Right lobe of liver (tissue), 6 donors: Measurements from ENCODE around the gene TRIP11. TPM values are rescaled to one million over a fixed set of nuclear protein-coding genes. Genes with fewer than 3 reads are reported as not detected.

Experiments
- ATAC-seq, 4 donors: fragments of 200-7000 bp; cut with Tn5 transposase; one replicate each; pipeline ENCODE4 v1.9.1; 2020; ENCODE audit warnings: mild to moderate bottlenecking in 4 of 4, moderate library complexity in 4 of 4
- DNase-seq, 3 donors: peaks; one replicate each; pipeline ENCODE4 v3.0.0-alpha.2; 2020
- H3K27ac ChIP-seq, 3 donors: fragments of 200-600 bp; one replicate each; pipeline ENCODE4 v1.8.0; 2022
- H3K27me3 ChIP-seq, 2 donors: fragments of 200-600 bp; one replicate each; pipeline ENCODE4 v1.8.0; 2022
- H3K36me3 ChIP-seq, 4 donors: fragments of 200-600 bp; sonication (generic) in 1 of 4; one replicate each; pipeline versions ENCODE4 v1.5.1 to v1.8.0; 2017 to 2022; ENCODE audit warnings: control low read depth in 1 of 4
- H3K4me1 ChIP-seq, 4 donors: fragments of 200-600 bp; sonication (generic) in 1 of 4; one replicate each; pipeline versions ENCODE4 v1.5.1 to v1.8.0; 2017 to 2022; ENCODE audit warnings: control low read depth in 1 of 4
- H3K4me3 ChIP-seq, 3 donors: fragments of 200-600 bp; one replicate each; pipeline ENCODE4 v1.8.0; 2022
- H3K9me3 ChIP-seq, 4 donors: fragments of 200-600 bp; sonication (generic) in 1 of 4; one replicate each; pipeline versions ENCODE4 v1.5.1 to v1.8.0; 2017 to 2022; ENCODE audit warnings: control low read depth in 1 of 4
- POLR2A ChIP-seq: fragments of 450-650 bp; IDR thresholded peaks from one replicate; pipeline ENCODE4 v1.6.1; 2017; ENCODE audit warnings: antibody characterized with exemption, mild to moderate bottlenecking
- WGBS: methylation state at CpG from one replicate; pipeline ENCODE4 v1.1.6; 2018; ENCODE audit warnings: low coverage, low lambda C conversion rate; ENCODE audit not compliant: insufficient coverage; ENCODE audit errors: missing lambda C conversion rate; 5-methylcytosine and 5-hydroxymethylcytosine counted together
- intact Hi-C, 2 donors: fragments of 100-400 bp; cut with DNase I; formaldehyde crosslinking; loops; one replicate each; pipeline versions ENCODE4 v1.11.2 to v1.14.1; 2022
- total RNA-seq, 6 experiments: library from RNA; depleted of rRNA in 2 of 6; stranded (reverse); fragments of >200 nt in 2 of 6; fragmentation: NEBNext Ultra II Directional in 3 of 6; extraction: Animal tissue kit (Norgen Biotek cat#: 25700) in 3 of 6; gene quantifications; one replicate each; pipeline versions ENCODE4 v1.1.0 to v1.2.4, GENCODE V29; 2016 to 2023
- TF ChIP-seq, protein P1 (sequence below), 4 donors: fragments of 200-600 bp in 3 of 4; fragments of 450-650 bp in 1 of 4; IDR thresholded peaks; one replicate each; pipeline versions ENCODE4 v1.5.1 to v1.8.0; 2016 to 2022; ENCODE audit warnings: antibody characterized with exemption in 4 of 4, mild to moderate bottlenecking in 2 of 4
- donor health status: DM: no; HTN: yes; CAD: no.
- donor health status: DM: no; HTN: no; CAD: no.
- donor health status: DM: no; HTN: no; CAD: no.
- donor health status: DM: no; HTN: yes; CAD: no.
- donor health status: DM: no; HTN: yes; CAD: no.

Gene TRIP11
- total RNA-seq, 6 experiments from 2014 or later, result 18.4 to 36.1 (median 33.2) TPM

- intact Hi-C loops, result no loop called here
- DNase-seq, result no peak
- H3K4me3 ChIP-seq, result no peak overlapping the region
- TF ChIP-seq, protein P1, sequence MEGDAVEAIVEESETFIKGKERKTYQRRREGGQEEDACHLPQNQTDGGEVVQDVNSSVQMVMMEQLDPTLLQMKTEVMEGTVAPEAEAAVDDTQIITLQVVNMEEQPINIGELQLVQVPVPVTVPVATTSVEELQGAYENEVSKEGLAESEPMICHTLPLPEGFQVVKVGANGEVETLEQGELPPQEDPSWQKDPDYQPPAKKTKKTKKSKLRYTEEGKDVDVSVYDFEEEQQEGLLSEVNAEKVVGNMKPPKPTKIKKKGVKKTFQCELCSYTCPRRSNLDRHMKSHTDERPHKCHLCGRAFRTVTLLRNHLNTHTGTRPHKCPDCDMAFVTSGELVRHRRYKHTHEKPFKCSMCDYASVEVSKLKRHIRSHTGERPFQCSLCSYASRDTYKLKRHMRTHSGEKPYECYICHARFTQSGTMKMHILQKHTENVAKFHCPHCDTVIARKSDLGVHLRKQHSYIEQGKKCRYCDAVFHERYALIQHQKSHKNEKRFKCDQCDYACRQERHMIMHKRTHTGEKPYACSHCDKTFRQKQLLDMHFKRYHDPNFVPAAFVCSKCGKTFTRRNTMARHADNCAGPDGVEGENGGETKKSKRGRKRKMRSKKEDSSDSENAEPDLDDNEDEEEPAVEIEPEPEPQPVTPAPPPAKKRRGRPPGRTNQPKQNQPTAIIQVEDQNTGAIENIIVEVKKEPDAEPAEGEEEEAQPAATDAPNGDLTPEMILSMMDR (IDR thresholded peaks at IDR 0.05), result no peak
- no peak for TF ChIP-seq POLR2A
- no peaks in the 10 kb centered on the region for H3K9me3 ChIP-seq
- no peaks in the 10 kb centered on the region for H3K27me3 ChIP-seq
- no peak overlapping the region for H3K27ac ChIP-seq
- no peak for ATAC-seq
- peaks cover 0 to 65% (median 21%) of the 10 kb centered on the region in 4 donors for H3K36me3 ChIP-seq
- no peaks in the 10 kb centered on the region for H3K4me1 ChIP-seq
Measured at GRCh38 chr14:92014040-92014439, 25.8 kb downstream of the TRIP11 start.

- intact Hi-C loops, result no loop called here
- H3K36me3 ChIP-seq, result peaks cover 0 to 69% (median 22%) of the 10 kb centered on the region in 4 donors
- WGBS, result 64% methylated on average over 4 of the region's 4 CpGs
- H3K27me3 ChIP-seq, result no peaks in the 10 kb centered on the region
- TF ChIP-seq, protein P1 (IDR thresholded peaks at IDR 0.05), result no peak
- TF ChIP-seq POLR2A, result no peak
- no peaks in the 10 kb centered on the region for H3K9me3 ChIP-seq
- H3K27ac ChIP-seq, result no peak overlapping the region
- no peaks in the 10 kb centered on the region for H3K4me1 ChIP-seq
- ATAC-seq (peak in 1 of 4 donors; percentile 24), DNase-seq (no peak)
- no peak overlapping the region for H3K4me3 ChIP-seq
Measured at GRCh38 chr14:92012121-92012748, 27.6 kb downstream of the TRIP11 start.

- intact Hi-C loops, result no loop called here
- H3K27me3 ChIP-seq, result no peaks in the 10 kb centered on the region
- H3K9me3 ChIP-seq, result no peaks in the 10 kb centered on the region
- H3K4me3 ChIP-seq, result no peak overlapping the region
- no peak overlapping the region for H3K27ac ChIP-seq
- peak in 2 of 4 donors; percentile 62 to 92 for ATAC-seq
- no peak for DNase-seq
- TF ChIP-seq, protein P1 (IDR thresholded peaks at IDR 0.05), result no peak
- TF ChIP-seq POLR2A, result no peak
- peaks cover 0 to 67% (median 22%) of the 10 kb centered on the region in 4 donors for H3K36me3 ChIP-seq
- WGBS, result 94% methylated on average over 3 of the region's 3 CpGs
- H3K4me1 ChIP-seq, result no peaks in the 10 kb centered on the region
Measured at GRCh38 chr14:92010644-92011043, 29.2 kb downstream of the TRIP11 start.

GRCh38 chr14:92009604-92010003 lies 30.3 kb downstream of the TRIP11 start:
- no peaks in the 10 kb centered on the region for H3K9me3 ChIP-seq
- 88% methylated on average over 1 of the region's 1 CpG for WGBS
- peaks cover 0 to 65% (median 20%) of the 10 kb centered on the region in 4 donors for H3K36me3 ChIP-seq
- ATAC-seq, result no peak
- H3K4me3 ChIP-seq, result no peak overlapping the region
- no peaks in the 10 kb centered on the region for H3K27me3 ChIP-seq
- DNase-seq, result no peak
- TF ChIP-seq POLR2A, result no peak
- TF ChIP-seq, protein P1 (IDR thresholded peaks at IDR 0.05), result no peak
- no peaks in the 10 kb centered on the region for H3K4me1 ChIP-seq
- H3K27ac ChIP-seq, result no peak overlapping the region
- intact Hi-C loops, result no loop called here

DNA sequence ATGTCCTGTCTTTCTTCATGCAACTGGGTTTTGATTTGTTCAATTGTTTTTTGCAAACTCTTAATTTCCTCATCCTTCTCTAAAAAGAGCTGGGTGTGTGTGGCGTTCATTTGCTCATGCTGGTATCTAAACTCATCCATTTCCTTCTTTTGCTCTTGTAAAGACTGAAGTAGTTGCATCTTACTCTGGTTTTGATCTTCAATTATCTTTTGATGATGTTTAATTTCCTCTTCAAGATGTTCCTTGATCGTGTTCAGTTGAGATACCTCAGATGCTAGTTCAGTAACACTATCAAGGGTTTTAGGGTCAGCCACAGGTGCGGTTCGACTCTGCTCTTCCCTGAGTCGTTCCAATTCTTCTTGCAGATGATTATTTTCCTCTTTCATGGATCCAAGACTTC lies 34.8 kb downstream of the TRIP11 start:
- ATAC-seq (no peak), DNase-seq (no peak)
- Histone ChIP-seq H3K27me3 (no peaks in the 10 kb centered on the region), H3K4me1 (no peaks in the 10 kb centered on the region), H3K9me3 (no peaks in the 10 kb centered on the region), H3K27ac (no peak overlapping the region), H3K36me3 (peaks cover 0 to 47% (median 16%) of the 10 kb centered on the region in 4 donors), H3K4me3 (no peak overlapping the region)
- intact Hi-C loops, result no loop called here
- TF ChIP-seq, protein P1 (IDR thresholded peaks at IDR 0.05), result no peak
- TF ChIP-seq POLR2A, result no peak
- whole genome bisulfite sequencing, result 86% methylated on average over 5 of the region's 5 CpGs
